Activated naive CD4-positive, alpha-beta T cell treated with anti-CD3 and anti-CD28 coated beads, Interleukin-2, amount 50 U/mL, for 72 hours (primary cell): Measurements from ENCODE around the gene ATXN7. TPM values are rescaled to one million over a fixed set of nuclear protein-coding genes. Genes with fewer than 3 reads are reported as not detected.
A peak's percentile ranks its signal among the peaks of the same experiment; 100 is the strongest.

Source experiments
- ATAC-seq, 2 donors: fragments of 150-1000 bp; cut with Tn5 transposase; 2 replicates each; pipeline ENCODE4 v1.10.0; 2021; ENCODE audit warnings: mild to moderate bottlenecking in 2 of 2, moderate library complexity in 2 of 2
- DNase-seq, 2 donors: peaks; one replicate each; pipeline ENCODE4 v3.0.0; 2021 to 2022; ENCODE audit warnings: low spot score in 2 of 2
- H3K27ac Mint-ChIP-seq, 2 donors: one replicate each; pipeline ENCODE4 v1.8.0; 2022; ENCODE audit warnings: mild to moderate bottlenecking in 2 of 2, mixed read lengths in 2 of 2
- H3K36me3 Mint-ChIP-seq, 2 donors: one replicate each; pipeline ENCODE4 v1.8.0; 2022; ENCODE audit warnings: mixed read lengths in 2 of 2
- H3K9me3 Mint-ChIP-seq, 2 donors: one replicate each; pipeline ENCODE4 v1.8.0; 2022; ENCODE audit warnings: mixed read lengths in 2 of 2
- total RNA-seq, 2 donors: library from RNA; stranded (reverse); gene quantifications; one replicate each; pipeline ENCODE4 v1.2.3, GENCODE V29; 2022

ATXN7 gene
- total RNA-seq, 2 donors from 2014 or later, result 28.6 to 54.9 TPM

DNA sequence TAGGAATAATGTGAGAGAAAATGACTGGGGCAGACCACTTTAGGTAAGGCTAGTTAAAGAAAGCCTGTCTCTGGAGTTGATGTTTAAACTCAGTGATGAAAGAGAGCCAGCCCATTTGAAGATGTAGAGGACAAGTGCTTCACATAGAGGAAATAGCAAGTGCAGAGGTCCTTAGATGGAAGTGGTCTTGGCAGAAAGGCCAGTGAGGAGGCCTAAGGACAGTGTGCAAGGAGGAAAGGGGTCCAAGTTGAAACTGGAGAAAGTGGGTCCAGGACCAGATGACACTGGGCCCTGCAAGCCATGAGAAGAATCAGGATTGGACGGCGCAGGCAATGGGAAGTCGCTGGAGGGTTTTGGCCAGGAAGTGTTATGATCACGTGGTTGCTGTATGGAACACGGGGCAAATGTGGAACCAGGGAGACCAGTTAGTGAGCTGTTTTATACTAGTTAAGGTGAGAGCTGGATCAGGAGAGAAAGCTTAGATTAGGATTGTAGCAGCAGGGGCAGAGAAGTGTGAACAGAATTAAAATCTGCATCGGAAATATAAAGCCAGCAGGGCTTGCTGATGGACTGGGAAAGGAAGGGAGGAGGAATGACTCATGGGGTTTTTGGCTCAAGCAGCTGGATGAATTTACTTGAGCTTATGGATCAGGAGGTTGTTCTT lies 96.5 kb downstream of the ATXN7 start:
- ATAC-seq, result peak in 1 of 2 donors; percentile 17

DNA sequence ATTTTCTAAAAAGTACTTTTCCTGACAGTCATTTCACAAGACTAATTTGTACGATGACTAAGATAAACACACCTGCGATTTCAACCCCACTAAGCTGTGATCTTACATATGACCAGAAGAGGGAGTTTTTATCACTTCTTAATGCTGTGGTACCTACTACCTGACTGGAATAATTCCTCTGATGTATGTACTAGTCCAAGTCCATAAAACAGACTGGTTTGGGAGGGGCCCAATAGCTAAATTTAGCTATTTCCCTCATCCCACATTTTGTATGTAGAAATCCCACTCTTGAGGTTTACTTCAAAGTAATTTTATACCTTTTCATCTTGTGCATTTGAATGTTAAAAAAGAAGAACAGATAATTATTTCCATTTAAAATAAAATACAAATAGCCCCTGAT lies 98.2 kb downstream of the ATXN7 start:
- DNase-seq (no peak), ATAC-seq (peak; percentile 66 to 80)
- Mint-ChIP-seq H3K36me3 (no peaks in the 10 kb centered on the region), H3K9me3 (no peaks in the 10 kb centered on the region), H3K27ac (no peak overlapping the region)

More for the DNA sequence above, 96.5 kb downstream of the ATXN7 start:
- Mint-ChIP-seq H3K36me3 (peaks cover 0 to 3% of the 10 kb centered on the region in 2 donors), H3K9me3 (no peaks in the 10 kb centered on the region), H3K27ac (peak overlapping the region in 1 of 2 donors; percentile 15)
- no peak for DNase-seq

- Mint-ChIP-seq H3K9me3 (no peaks in the 10 kb centered on the region), H3K27ac (peak overlapping the region in 1 of 2 donors; percentile 12), H3K36me3 (peaks cover 2 to 5% of the 10 kb centered on the region in 2 donors)
- ATAC-seq (no peak), DNase-seq (no peak)
Observed at GRCh38 chr3:63963496-63963895, 99.8 kb downstream of the ATXN7 start.

DNA sequence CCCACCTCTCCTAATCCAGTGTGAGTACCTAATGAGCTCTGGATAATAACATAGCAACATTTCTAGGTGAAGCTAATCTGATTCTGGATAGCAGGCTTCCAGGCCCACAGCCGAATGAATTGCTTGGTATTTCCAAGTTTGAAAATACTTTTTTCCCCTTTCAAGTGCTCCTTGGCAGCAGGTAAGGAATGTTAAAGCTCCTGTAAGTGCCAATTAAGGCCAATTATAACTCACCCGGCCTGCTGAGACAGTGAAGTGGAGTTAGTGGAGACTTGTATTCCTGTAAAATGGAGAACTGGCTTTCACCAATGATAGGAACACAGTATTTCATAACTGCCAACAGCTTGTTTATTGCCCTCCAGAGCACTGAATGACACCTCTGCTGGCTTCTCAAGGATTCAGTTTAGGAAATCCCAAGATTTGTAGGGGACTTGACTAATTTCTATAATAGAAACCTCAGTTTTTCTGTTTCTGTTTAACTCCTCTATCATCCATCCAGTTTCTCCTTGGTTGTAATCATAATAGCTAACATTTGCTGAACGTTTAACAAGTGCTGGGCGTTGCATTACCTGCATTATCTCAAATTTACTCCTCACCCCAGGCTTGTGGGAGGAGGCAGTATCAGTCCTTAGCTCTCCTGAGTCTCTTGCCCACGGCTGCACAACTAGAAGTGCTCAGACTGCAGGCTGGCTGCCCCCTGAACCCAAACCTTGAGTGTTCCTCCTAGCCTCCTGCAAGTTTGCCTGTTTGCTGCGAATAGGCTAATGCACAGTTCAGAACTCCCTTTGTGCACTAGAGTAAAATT lies 101.2 kb downstream of the ATXN7 start:
- no peak for DNase-seq

GRCh38 chr3:63966007-63966406 lies 102.3 kb downstream of the ATXN7 start:
- ATAC-seq (no peak), DNase-seq (no peak)
- H3K27ac Mint-ChIP-seq, result peak overlapping the region; percentile 29 to 96
- H3K36me3 Mint-ChIP-seq, result peaks cover 4 to 9% of the 10 kb centered on the region in 2 donors
- H3K9me3 Mint-ChIP-seq, result no peaks in the 10 kb centered on the region

More for the DNA sequence above, 101.2 kb downstream of the ATXN7 start:
- Mint-ChIP-seq H3K27ac (peak overlapping the region; percentile 61 to 76), H3K9me3 (no peaks in the 10 kb centered on the region), H3K36me3 (peaks cover 4 to 9% of the 10 kb centered on the region in 2 donors)
- peak; percentile 17 to 48 for ATAC-seq

DNA sequence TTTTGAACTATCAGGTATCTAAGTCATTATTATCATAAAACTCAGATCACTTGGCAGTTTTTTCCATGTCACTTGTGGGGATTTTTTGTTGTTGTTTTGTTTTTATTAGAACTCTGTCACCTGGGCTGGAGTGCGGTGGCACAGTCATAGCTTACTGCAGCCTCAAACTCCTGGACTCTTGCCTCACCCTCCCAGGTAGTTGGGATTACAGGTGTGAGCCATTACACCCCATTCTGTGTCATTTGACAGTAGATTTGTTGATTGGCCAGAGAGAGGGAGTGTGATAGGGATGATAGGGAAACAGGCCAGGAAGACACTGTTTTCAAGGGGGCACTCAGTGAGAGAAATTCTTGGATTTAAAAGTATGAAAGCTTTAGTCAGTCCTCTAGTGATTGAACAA lies 103.2 kb downstream of the ATXN7 start:
- H3K36me3 Mint-ChIP-seq, result peaks cover 4 to 9% of the 10 kb centered on the region in 2 donors
- DNase-seq, result no peak
- no peak for ATAC-seq
- H3K9me3 Mint-ChIP-seq, result no peaks in the 10 kb centered on the region
- peak overlapping the region in 1 of 2 donors; percentile 96 for H3K27ac Mint-ChIP-seq

GRCh38 chr3:63967675-63968611 lies 104.3 kb downstream of the ATXN7 start:
- ATAC-seq, result peak; percentile 41 to 55
- Mint-ChIP-seq H3K36me3 (peaks cover 4 to 9% of the 10 kb centered on the region in 2 donors), H3K27ac (peak overlapping the region; percentile 96), H3K9me3 (no peaks in the 10 kb centered on the region)
- no peak for DNase-seq

DNA sequence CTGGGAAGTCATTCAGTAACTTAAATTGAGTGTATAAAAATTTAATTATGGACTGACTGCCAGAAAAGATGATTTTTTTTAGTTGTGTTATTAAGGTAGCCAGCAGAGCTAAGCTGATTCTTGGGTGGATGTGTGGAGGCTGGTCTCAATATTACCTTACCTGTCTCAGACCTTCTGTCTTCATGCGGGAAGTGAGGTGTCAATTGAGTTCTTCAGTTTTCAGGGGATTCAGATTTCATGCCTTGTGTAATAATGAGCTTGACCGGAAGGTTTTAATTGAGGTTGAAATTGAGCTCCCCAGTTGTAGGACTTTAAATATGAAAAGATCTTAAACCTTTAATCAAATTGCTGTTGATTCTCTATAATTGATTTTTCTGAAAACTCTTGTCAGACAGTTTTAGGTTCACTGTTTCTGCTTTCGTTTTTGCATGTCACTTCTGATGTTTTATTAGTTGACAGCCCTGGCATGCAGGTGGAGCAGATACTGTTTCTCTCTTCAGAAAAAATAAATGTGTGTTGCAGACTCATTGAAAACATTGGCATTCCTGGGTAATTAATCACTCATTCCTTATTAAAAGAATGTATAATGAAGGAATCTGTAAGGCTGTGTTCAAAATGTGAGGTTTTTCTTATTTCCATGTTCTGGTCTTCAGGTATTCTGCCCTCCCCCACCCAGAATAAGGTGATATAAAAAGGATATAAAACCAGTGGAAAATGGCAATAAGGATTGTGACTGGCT lies 105.1 kb downstream of the ATXN7 start:
- DNase-seq (no peak), ATAC-seq (peak in 1 of 2 donors; percentile 41)
- Mint-ChIP-seq H3K9me3 (no peaks in the 10 kb centered on the region), H3K36me3 (peaks cover 8 to 15% of the 10 kb centered on the region in 2 donors), H3K27ac (peak overlapping the region; percentile 96)

GRCh38 chr3:63969876-63970275 lies 106.2 kb downstream of the ATXN7 start:
- peak; percentile 30 to 65 for ATAC-seq
- peaks cover 8 to 16% of the 10 kb centered on the region in 2 donors for H3K36me3 Mint-ChIP-seq
- no peaks in the 10 kb centered on the region for H3K9me3 Mint-ChIP-seq
- no peak for DNase-seq
- H3K27ac Mint-ChIP-seq, result peak overlapping the region; percentile 96

DNA sequence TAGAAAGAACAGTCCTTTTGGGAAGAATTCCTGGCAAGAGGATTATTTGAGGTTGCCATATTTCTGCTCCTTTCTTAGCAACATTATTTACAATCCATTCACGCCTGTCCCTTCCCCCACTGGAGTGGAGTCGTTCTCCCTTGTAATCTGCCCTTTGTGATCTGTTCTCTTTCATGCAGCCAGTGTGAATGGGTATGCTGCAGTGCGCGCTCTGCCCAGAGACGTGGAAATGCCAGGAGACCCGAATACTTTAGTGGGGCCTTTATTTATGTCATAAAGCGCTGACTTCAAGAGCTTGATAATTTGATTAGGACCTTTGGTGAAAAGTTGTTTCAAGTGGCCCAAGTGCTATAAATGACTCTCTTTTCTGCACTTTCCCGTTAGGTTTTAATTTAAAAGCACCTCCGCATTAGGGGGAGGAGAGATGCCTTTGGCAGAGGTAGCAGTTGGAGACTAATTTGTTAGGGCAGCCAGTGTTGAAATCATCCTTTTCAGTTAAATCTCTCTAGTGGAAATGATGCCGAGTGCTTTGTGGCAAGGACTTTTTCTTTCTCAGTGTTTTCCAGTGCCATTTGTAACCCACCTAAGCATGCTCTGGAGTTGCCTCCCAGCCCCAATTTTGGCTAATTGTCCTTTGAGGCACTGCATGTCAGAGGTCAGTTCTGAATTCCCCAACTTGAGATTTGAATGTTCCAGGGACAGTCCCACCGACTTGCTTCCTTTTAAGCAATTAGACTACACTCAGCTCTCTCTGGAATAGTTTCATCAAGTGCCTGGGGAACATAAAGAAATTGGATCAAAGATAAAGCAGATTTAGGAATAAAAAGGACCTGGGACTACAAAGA lies 107.2 kb downstream of the ATXN7 start:
- H3K9me3 Mint-ChIP-seq, result no peaks in the 10 kb centered on the region
- no peak for DNase-seq
- H3K36me3 Mint-ChIP-seq, result peaks cover 8 to 16% of the 10 kb centered on the region in 2 donors
- ATAC-seq, result peak in 1 of 2 donors; percentile 53
- H3K27ac Mint-ChIP-seq, result peak overlapping the region; percentile 90 to 96

- H3K27ac Mint-ChIP-seq, result peak overlapping the region; percentile 10 to 59
- ATAC-seq (peak in 1 of 2 donors; percentile 36), DNase-seq (no peak)
- H3K9me3 Mint-ChIP-seq, result no peaks in the 10 kb centered on the region
- H3K36me3 Mint-ChIP-seq, result peaks cover 8 to 16% of the 10 kb centered on the region in 2 donors
Observed at GRCh38 chr3:63972196-63972595, 108.5 kb downstream of the ATXN7 start.

DNA sequence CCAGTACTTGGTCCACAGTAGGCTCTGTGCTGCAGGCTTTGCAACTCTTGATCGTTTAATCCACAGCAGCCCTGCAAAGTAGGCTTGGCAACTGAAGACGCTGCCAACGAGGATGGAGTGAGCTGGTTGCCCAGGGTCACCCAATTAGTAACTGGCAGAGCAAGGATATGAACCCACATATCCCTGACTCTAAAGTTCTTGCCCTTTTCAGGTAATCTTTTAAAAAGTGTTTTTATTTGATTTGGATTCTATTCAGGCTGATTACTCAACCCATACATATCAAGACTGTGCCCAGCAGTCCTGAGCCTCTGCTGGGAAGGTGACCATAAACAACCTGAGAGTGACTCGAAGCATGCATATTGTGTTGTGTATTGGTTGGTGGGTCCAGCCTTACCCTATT lies 109.3 kb downstream of the ATXN7 start:
- ATAC-seq, result no peak
- Mint-ChIP-seq H3K36me3 (peaks cover 8 to 16% of the 10 kb centered on the region in 2 donors), H3K27ac (peak overlapping the region; percentile 10 to 32), H3K9me3 (no peaks in the 10 kb centered on the region)
- no peak for DNase-seq

- no peak for DNase-seq
- H3K36me3 Mint-ChIP-seq, result peaks cover 7 to 12% of the 10 kb centered on the region in 2 donors
- H3K27ac Mint-ChIP-seq, result peak overlapping the region in 1 of 2 donors; percentile 10
- H3K9me3 Mint-ChIP-seq, result no peaks in the 10 kb centered on the region
- ATAC-seq, result no peak
Observed at GRCh38 chr3:63973406-63973805, 109.7 kb downstream of the ATXN7 start.

DNA sequence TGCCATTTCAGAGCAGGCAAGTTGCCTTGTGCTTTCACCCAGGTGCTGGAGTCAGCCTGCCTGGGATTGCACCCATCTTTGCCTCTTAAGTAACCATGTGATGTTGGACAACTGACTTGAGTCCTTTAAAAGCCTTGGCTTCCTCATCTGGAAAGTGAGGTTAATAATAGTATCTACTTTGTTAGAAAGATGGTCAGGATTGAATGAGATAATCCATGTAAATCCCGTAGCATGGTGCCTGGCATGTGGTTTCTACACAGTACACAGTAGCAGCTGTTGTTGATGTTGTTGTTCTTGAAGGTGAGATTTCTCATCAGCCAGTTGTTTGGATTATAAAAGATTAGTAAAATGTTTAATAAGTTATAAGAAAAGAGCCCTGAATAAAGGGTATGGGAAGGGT lies 110.8 kb downstream of the ATXN7 start:
- H3K36me3 Mint-ChIP-seq, result peaks cover 9 to 12% of the 10 kb centered on the region in 2 donors
- H3K27ac Mint-ChIP-seq, result peak overlapping the region in 1 of 2 donors; percentile 25
- no peaks in the 10 kb centered on the region for H3K9me3 Mint-ChIP-seq
- DNase-seq (no peak), ATAC-seq (no peak)

DNA sequence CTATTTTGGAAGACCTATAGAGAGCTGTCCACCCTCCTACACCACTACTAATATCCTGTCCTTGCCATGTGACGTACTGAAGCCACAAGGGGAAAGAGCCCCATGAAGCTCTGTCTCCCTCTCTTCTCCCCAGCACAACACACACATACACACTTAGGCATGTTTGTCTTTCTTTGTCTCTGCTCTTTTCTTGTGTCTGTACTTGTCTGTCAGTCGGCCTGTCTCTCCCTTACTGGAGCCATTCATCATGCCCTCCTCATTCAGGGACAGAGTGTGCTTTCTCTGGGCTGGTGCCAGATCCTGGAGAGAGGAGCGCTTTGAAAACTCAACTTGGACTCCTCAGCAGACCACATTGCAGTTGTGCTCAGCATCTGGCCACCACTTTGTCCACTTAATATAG lies 112.1 kb downstream of the ATXN7 start:
- Mint-ChIP-seq H3K27ac (peak overlapping the region; percentile 18 to 46), H3K9me3 (no peaks in the 10 kb centered on the region), H3K36me3 (peaks cover 15 to 23% of the 10 kb centered on the region in 2 donors)
- ATAC-seq (no peak), DNase-seq (no peak)
